ENCODE results near the gene ANKRD13C.

GRCh38 chr1:70327306-70328076 is 27.0 kb downstream of the ANKRD13C start:
- TF ChIP-seq FOXA1 (IDR thresholded peaks at IDR 0.05) (no peak), CTCF (IDR thresholded peaks at IDR 0.05; ENCODE audit: low read depth, low read length, missing input control) (no peak), MAX (IDR thresholded peaks at IDR 0.05) (no peak), JUND (IDR thresholded peaks at IDR 0.05) (no peak), YY1 (IDR thresholded peaks at IDR 0.05) (no peak), GABPA (IDR thresholded peaks at IDR 0.05 in 1 of 2, conservative IDR thresholded peaks at IDR 0.05 in 1 of 2) (no peak), EGR1 (IDR thresholded peaks at IDR 0.05; ENCODE audit: low read depth in 2 of 2) (no peak)

All from liver (tissue), 3 donors.